A549 (cell line): Measurements from ENCODE around the gene PTTG2. TPM values are rescaled to one million over a fixed set of nuclear protein-coding genes. Genes with fewer than 3 reads are reported as not detected.

Experiments
- ATAC-seq, 2 experiments: fragments of 200-7000 bp in 1 of 2; fragments of >200 bp in 1 of 2; cut with Nextera tagmentation in 1 of 2; cut with Tn5 transposase in 1 of 2; 3 replicates each; pipeline versions ENCODE4 v1.8.0 to v1.9.1; 2018 to 2020; ENCODE audit warnings: mild to moderate bottlenecking in 1 of 2, moderate library complexity in 1 of 2
- CTCF ChIA-PET: fragments of 300-600 bp; sonication (Branson Sonifier 250); formaldehyde crosslinking; extraction: SDS; loops from one replicate; lab custom pipeline; 2021; ENCODE audit warnings: antibody characterized with exemption, inconsistent platforms; lab: Yijun Ruan, JAX
- POLR2A ChIA-PET: fragments of 350-600 bp; formaldehyde crosslinking; extraction: SDS; loops from one replicate; lab custom pipeline; 2021; ENCODE audit warnings: antibody characterized with exemption, inconsistent platforms; lab: Yijun Ruan, JAX
- DNase-seq, 2 experiments: peaks; one replicate each; pipeline versions ENCODE4 v3.0.0 to v3.0.0-alpha.2; 2011 to 2016; ENCODE audit warnings: low read depth in 1 of 2, low spot score in 1 of 2
- FAIRE-seq: peaks from 2 replicates; lab custom pipeline; 2011; peaks lifted over from hg19 to GRCh38; lab: Jason Lieb, UNC
- H3K27ac ChIP-seq, 2 experiments: fragments of >200 bp; sonication (Bioruptor Twin); formaldehyde crosslinking; 3 replicates each; pipeline ENCODE4 v1.5.1; 2016 to 2017
- H3K4me1 ChIP-seq: fragments of >200 bp; sonication (Bioruptor Twin); formaldehyde crosslinking; 3 replicates; pipeline ENCODE4 v1.6.1; 2016
- H3K4me2 ChIP-seq: fragments of >200 bp; sonication (Bioruptor Twin); formaldehyde crosslinking; 3 replicates; pipeline ENCODE4 v1.6.1; 2016
- H3K4me3 ChIP-seq: fragments of >200 bp; sonication (Bioruptor Twin); formaldehyde crosslinking; 3 replicates; pipeline ENCODE4 v1.5.1; 2016
- H3K9me3 ChIP-seq: fragments of >200 bp; sonication (Bioruptor Twin); formaldehyde crosslinking; 3 replicates; pipeline ENCODE4 v1.6.1; 2016
- ATOH8 ChIP-seq: fragments of 250-450 bp; sonication (Bioruptor Pico); IDR thresholded peaks from 2 replicates; pipeline ENCODE4 v1.5.0; 2020; ENCODE audit warnings: low read depth, mild to moderate bottlenecking, moderate library complexity
- CBX2 ChIP-seq: fragments of 200-600 bp; sonication (generic); IDR thresholded peaks from 2 replicates; pipeline ENCODE4 v1.6.1; 2016; ENCODE audit warnings: low read depth, mild to moderate bottlenecking, borderline replicate concordance
- EHMT2 ChIP-seq: fragments of 200-600 bp; sonication (generic); IDR thresholded peaks from 2 replicates; pipeline ENCODE4 v1.6.1; 2016; ENCODE audit warnings: antibody characterized with exemption, low read depth, mild to moderate bottlenecking, moderate library complexity
- ELK1 ChIP-seq: fragments of 150-350 bp; IDR thresholded peaks from 2 replicates; pipeline ENCODE4 v1.6.1; 2014; ENCODE audit warnings: low read depth, mild to moderate bottlenecking, low read length
- EP300 ChIP-seq, 2 experiments: fragments of >200 bp; sonication (Bioruptor Twin); formaldehyde crosslinking; IDR thresholded peaks; 2 replicates in 1 of 2; 3 replicates in 1 of 2; pipeline ENCODE4 v1.6.1; 2016 to 2017
- FOSB ChIP-seq: fragments of 250-450 bp; sonication (Bioruptor Pico); IDR thresholded peaks from 2 replicates; pipeline ENCODE4 v1.5.0; 2020; ENCODE audit warnings: mild to moderate bottlenecking, moderate library complexity
- FOSL2 ChIP-seq, 2 experiments: fragments of 450-650 bp in 1 of 2; fragments of >200 bp in 1 of 2; sonication (Bioruptor Twin) in 1 of 2; formaldehyde crosslinking; IDR thresholded peaks; 2 replicates each; pipeline versions ENCODE4 v1.5.0 to v1.6.1; 2016 to 2020; ENCODE audit warnings: mild to moderate bottlenecking in 1 of 2, moderate library complexity in 1 of 2
- FOXS1 ChIP-seq: fragments of 250-450 bp; sonication (Bioruptor Pico); IDR thresholded peaks from 2 replicates; pipeline ENCODE4 v1.5.0; 2020; ENCODE audit warnings: mild to moderate bottlenecking, moderate library complexity
- HDAC2 ChIP-seq: fragments of 200-600 bp; sonication (generic); IDR thresholded peaks from 2 replicates; pipeline ENCODE4 v1.6.1; 2016
- HMGXB4 ChIP-seq: fragments of 250-450 bp; sonication (Bioruptor Pico); IDR thresholded peaks from 2 replicates; pipeline ENCODE4 v1.5.0; 2021; ENCODE audit warnings: mild to moderate bottlenecking, moderate library complexity, borderline replicate concordance
- HOXB13 ChIP-seq: fragments of 250-450 bp; sonication (Bioruptor Pico); IDR thresholded peaks from 2 replicates; pipeline ENCODE4 v1.5.0; 2020; ENCODE audit warnings: low read depth, mild to moderate bottlenecking, moderate library complexity
- JUN ChIP-seq, 2 experiments: fragments of >200 bp; sonication (Bioruptor Twin); formaldehyde crosslinking; IDR thresholded peaks; 2 replicates in 1 of 2; 3 replicates in 1 of 2; pipeline ENCODE4 v1.6.1; 2016 to 2017
- KDM5A ChIP-seq: fragments of 200-600 bp; sonication (generic); IDR thresholded peaks from 2 replicates; pipeline ENCODE4 v1.6.1; 2016; ENCODE audit warnings: antibody characterized with exemption, mild to moderate bottlenecking
- MAFK ChIP-seq: fragments of 450-650 bp; IDR thresholded peaks from 2 replicates; pipeline ENCODE4 v1.6.1; 2014; ENCODE audit not compliant: partially characterized antibody
- MAX ChIP-seq: IDR thresholded peaks from 2 replicates; pipeline ENCODE4 v1.6.1; 2012
- NFE2L2 ChIP-seq: fragments of 150-350 bp; conservative IDR thresholded peaks from 2 replicates; pipeline ENCODE4 v1.6.1; 2014; ENCODE audit warnings: low read length
- NR3C1 ChIP-seq: fragments of >200 bp; sonication (Bioruptor Twin); formaldehyde crosslinking; IDR thresholded peaks from 3 replicates; pipeline ENCODE4 v1.6.1; 2017
- PHF8 ChIP-seq: fragments of 200-600 bp; sonication (generic); IDR thresholded peaks from 2 replicates; pipeline ENCODE4 v1.6.1; 2016; ENCODE audit warnings: low read depth, mild to moderate bottlenecking, antibody characterized with exemption, moderate library complexity, borderline replicate concordance
- RAD21 ChIP-seq, 2 experiments: fragments of >200 bp in 1 of 2; sonication (Bioruptor Twin) in 1 of 2; formaldehyde crosslinking in 1 of 2; IDR thresholded peaks in 1 of 2; conservative IDR thresholded peaks in 1 of 2; 2 replicates in 1 of 2; 3 replicates in 1 of 2; pipeline ENCODE4 v1.6.1; 2012 to 2018; ENCODE audit warnings: inconsistent platforms in 1 of 2
- RNF2 ChIP-seq: fragments of 200-600 bp; sonication (generic); IDR thresholded peaks from 2 replicates; pipeline ENCODE4 v1.6.1; 2016; ENCODE audit warnings: low read depth, mild to moderate bottlenecking, antibody characterized with exemption, moderate library complexity, borderline replicate concordance
- SMC3 ChIP-seq: fragments of >200 bp; sonication (Bioruptor Twin); formaldehyde crosslinking; IDR thresholded peaks from 3 replicates; pipeline ENCODE4 v1.6.1; 2018; ENCODE audit warnings: inconsistent platforms
- TFCP2L1 ChIP-seq: fragments of 250-450 bp; sonication (Bioruptor Pico); IDR thresholded peaks from 2 replicates; pipeline ENCODE4 v1.5.0; 2021; ENCODE audit warnings: mild to moderate bottlenecking
- USF2 ChIP-seq: fragments of 450-650 bp; IDR thresholded peaks from 2 replicates; pipeline ENCODE4 v1.6.1; 2014; ENCODE audit warnings: antibody characterized with exemption
- ZSCAN20 ChIP-seq: fragments of 250-450 bp; sonication (Bioruptor Pico); IDR thresholded peaks from 2 replicates; pipeline ENCODE4 v1.8.0; 2022; ENCODE audit warnings: mild to moderate bottlenecking, moderate library complexity
- WGBS: methylation state at CpG from one replicate; pipeline ENCODE4 v1.1.6; 2017; ENCODE audit errors: missing lambda C conversion rate; 5-methylcytosine and 5-hydroxymethylcytosine counted together
- polyA plus RNA-seq, 4 experiments: library from polyadenylated mRNA; depleted of rRNA in 3 of 4; stranded (reverse); fragments of >200 nt; fragmentation: RNase III in 1 of 4; extraction: RNeasy Plus Mini Kit Qiagen cat#74134 plus additional on column Dnase treatment in 1 of 4; gene quantifications; 2 replicates in 3 of 4; 3 replicates in 1 of 4; pipeline ENCODE4 v1.2.3, GENCODE V29; 2011 to 2017

PTTG2 gene
- polyA plus RNA-seq, 2 of the 4 experiments (the other 2 are of a cell fraction) = not detected

GRCh38 chr4:37948542-37948941 lies 11.7 kb upstream of the PTTG2 start:
- Histone ChIP-seq H3K4me3 (no peak overlapping the region), H3K4me2 (no peak overlapping the region)
- no peak for DNase-seq
- POLR2A ChIA-PET = no interaction called here
- TF ChIP-seq ATOH8 (CRISPR knock-in tag) (no peak), FOSL2 (IDR thresholded peaks at IDR 0.05) (no peak), FOSL2 (CRISPR knock-in tag; IDR thresholded peaks at IDR 0.05) (no peak), JUN (IDR thresholded peaks at IDR 0.05) (no peak), NFE2L2 (no peak), EP300 (IDR thresholded peaks at IDR 0.05) (no peak), NR3C1 (no peak)
- TF ChIP-seq, all 56 proteins: peak for 0
- ATAC-seq (no peak), FAIRE-seq (no peak)
- Histone ChIP-seq H3K27ac (no peak overlapping the region), H3K9me3 (no peaks in the 10 kb centered on the region), H3K4me1 (no peaks in the 10 kb centered on the region)
- CTCF ChIA-PET = no interaction called here
- 39% methylated on average over 4 of the region's 4 CpGs for WGBS

GRCh38 chr4:37949636-37950426 lies 10.4 kb upstream of the PTTG2 start:
- ATAC-seq (no peak), FAIRE-seq (no peak)
- 39% methylated on average over 9 of the region's 9 CpGs for WGBS

More at GRCh38 chr4:37949636-37950426, 10.4 kb upstream of the PTTG2 start:
- DNase-seq = no peak
- H3K4me3 ChIP-seq = no peak overlapping the region
- no peak overlapping the region for H3K4me2 ChIP-seq
- CTCF ChIA-PET = no interaction called here
- H3K27ac ChIP-seq = no peak overlapping the region
- no peak for TF ChIP-seq HOXB13
- TF ChIP-seq ZSCAN20 (CRISPR knock-in tag) = no peak
- no peak for TF ChIP-seq FOSB (CRISPR knock-in tag)
- TF ChIP-seq HDAC2 = no peak
- TF ChIP-seq RAD21 (conservative IDR thresholded peaks at IDR 0.05 in 1 of 2, IDR thresholded peaks at IDR 0.05 in 1 of 2) = no peak
- no peak for TF ChIP-seq FOXS1 (CRISPR knock-in tag)
- TF ChIP-seq HMGXB4 (CRISPR knock-in tag) = no peak
- no peak for TF ChIP-seq RNF2
- TF ChIP-seq USF2 = no peak
- TF ChIP-seq KDM5A = no peak
- TF ChIP-seq EHMT2 = no peak
- TF ChIP-seq ELK1 = no peak
- no peak for TF ChIP-seq MAX
- no peak for TF ChIP-seq PHF8
- no peak for TF ChIP-seq SMC3
- TF ChIP-seq TFCP2L1 (CRISPR knock-in tag) = no peak
- TF ChIP-seq CBX2 = no peak
- no peak for TF ChIP-seq MAFK
- no peaks in the 10 kb centered on the region for H3K9me3 ChIP-seq
- POLR2A ChIA-PET = no interaction called here
- H3K4me1 ChIP-seq = no peaks in the 10 kb centered on the region
